Measurements from ENCODE around the gene CCDC106.
A peak's percentile ranks its signal among the peaks of the same experiment; 100 is the strongest.

CCDC106 gene

DNA sequence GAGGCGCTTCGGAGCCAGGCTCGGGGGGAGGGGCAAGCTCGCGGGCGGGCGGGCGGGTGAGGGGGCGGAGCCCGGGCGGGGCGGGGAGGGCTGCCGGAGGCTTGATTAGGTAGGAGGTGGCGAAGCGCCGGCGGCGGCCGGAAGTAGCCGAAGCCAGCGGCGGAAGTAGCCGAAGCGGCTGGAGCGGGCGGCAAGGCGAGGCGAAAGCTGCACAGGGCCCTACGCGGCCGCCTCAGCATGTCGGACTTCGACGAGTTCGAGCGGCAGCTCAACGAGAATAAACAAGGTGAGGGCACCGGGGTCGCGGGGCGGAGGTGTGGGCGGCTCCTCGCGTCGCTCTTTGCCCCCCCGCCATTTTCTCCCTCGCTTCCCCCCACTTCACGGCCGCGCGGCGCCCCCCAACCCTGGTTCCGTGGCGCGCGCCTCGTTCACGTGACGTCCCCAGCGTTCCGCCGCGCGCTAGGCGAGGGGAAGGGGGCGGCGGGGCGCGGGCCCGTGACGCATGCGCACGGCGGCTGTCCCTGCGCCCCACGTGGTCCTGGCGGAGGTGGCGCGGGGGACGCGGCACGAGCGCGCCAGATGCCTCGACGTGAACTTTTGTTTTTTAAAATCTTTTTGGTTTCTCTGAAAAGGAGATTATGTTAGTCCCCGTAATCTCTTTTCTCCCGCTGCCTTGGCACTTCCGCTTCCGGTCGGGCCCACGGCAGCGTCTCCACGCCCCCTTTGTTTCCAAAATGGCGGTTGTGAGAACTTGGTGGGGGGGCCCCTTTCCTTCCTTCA, 7.0 kb downstream of the CCDC106 start, which contains the start of gene U2AF2:
Gene U2AF2 (plus strand): TSS at position 168 of the 780 bp plus-strand sequence. CDS start 70 bp downstream, at position 238.
- TF ChIP-seq POLR2A (IDR thresholded peaks at IDR 0.05; ENCODE audit: low read depth, low read length) (peak; percentile 87), POU2F2 (IDR thresholded peaks at IDR 0.05; ENCODE audit: low read depth, low read length) (no peak), POLR2AphosphoS5 (IDR thresholded peaks at IDR 0.05; ENCODE audit: low read depth, low read length) (peak; percentile 89), SPI1 (IDR thresholded peaks at IDR 0.05; ENCODE audit: low read depth, low read length) (peak; percentile 62), PAX5 (IDR thresholded peaks at IDR 0.05; ENCODE audit: insufficient read depth, low read length, severe bottlenecking) (no peak), TAF1 (IDR thresholded peaks at IDR 0.05; ENCODE audit: low read depth, low read length) (peak; percentile 67)
- DNase-seq (ENCODE audit: insufficient read length, low spot score) (peak; percentile 81), FAIRE-seq (no peak)

DNA sequence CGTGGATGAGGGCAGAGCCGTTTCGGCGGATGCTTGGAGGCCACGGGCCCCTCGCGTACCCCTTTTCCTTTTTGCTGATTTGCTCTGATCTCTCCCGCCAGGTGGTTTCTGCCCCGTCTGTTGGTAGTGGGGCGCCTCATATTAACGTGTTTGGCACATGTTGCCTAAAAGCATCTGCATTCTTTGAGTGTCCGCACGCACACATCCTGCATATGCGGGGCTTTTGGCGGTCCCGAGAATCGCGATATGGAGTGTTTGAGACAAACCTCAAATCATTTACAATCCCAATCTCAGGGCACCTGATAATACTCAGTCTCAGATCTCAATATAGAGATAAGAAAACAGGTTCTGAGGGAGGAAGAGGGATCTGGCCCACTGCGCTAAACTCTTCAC, 7.6 kb downstream of the CCDC106 start:
- TF ChIP-seq POLR2A (IDR thresholded peaks at IDR 0.05; ENCODE audit: low read depth, low read length) (no peak), PAX5 (IDR thresholded peaks at IDR 0.05; ENCODE audit: insufficient read depth, low read length, severe bottlenecking) (no peak), SPI1 (IDR thresholded peaks at IDR 0.05; ENCODE audit: low read depth, low read length) (no peak), POU2F2 (IDR thresholded peaks at IDR 0.05; ENCODE audit: low read depth, low read length) (0 out of 2 replicates have a peak, but pooled peaks have one; percentile 20), TAF1 (IDR thresholded peaks at IDR 0.05; ENCODE audit: low read depth, low read length) (peak; percentile 67; the same call in 1 of the 2 replicates), POLR2AphosphoS5 (IDR thresholded peaks at IDR 0.05; ENCODE audit: low read depth, low read length) (no peak)
- FAIRE-seq (no peak), DNase-seq (ENCODE audit: insufficient read length, low spot score) (no peak)

- TF ChIP-seq TAF1 (IDR thresholded peaks at IDR 0.05; ENCODE audit: low read depth, low read length) (no peak), POU2F2 (IDR thresholded peaks at IDR 0.05; ENCODE audit: low read depth, low read length) (no peak)
- FAIRE-seq = no peak
- no peak for DNase-seq (ENCODE audit: insufficient read length, low spot score)
These were observed 8.5 kb downstream of the CCDC106 start for GRCh38 chr19:55656552-55656951.

DNA sequence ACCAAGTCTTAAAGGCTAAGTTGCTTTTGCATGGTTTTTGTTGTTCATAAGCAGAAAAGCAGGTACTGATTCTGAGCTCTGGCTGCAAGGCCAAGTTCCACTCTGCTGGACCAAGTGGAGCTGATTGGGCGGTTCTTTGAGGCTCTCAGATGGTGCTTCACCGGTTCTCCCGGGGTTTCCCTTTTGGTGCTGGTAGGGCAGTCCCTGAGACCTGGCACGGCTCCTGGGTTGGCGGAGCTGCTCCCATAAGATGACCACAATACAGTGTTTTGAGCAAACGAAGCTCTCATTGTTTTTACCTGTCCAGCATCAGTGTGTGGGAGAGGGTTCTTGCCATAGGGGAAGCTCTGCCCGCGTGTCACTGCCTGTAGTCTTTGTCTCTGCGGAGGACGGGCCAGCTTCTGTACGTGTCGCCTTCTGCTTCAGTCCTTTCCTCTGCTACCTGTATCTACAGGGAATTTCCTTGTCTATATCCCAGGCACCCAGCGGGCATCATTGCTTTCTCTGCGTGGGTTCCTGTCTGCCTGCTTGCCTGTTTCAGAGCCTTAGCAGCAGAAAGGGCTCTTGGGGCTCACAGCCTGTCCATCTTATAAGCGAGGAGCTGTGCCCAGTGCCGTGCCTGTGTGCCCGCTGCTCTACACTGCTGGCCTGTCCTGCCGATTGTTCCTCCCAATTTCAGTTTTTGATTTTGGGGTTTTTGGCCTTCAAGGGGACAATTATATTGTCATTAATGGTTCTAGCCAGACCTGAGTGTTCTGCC, 9.2 kb downstream of the CCDC106 start:
- DNase-seq (ENCODE audit: insufficient read length, low spot score) (no peak), FAIRE-seq (peak; percentile 47)
- TF ChIP-seq POLR2AphosphoS5 (IDR thresholded peaks at IDR 0.05; ENCODE audit: low read depth, low read length) = 0 out of 2 replicates have a peak, but pooled peaks have one; percentile 45
- no peak for TF ChIP-seq POU2F2 (IDR thresholded peaks at IDR 0.05; ENCODE audit: low read depth, low read length)
- peak; percentile 22; the same call in 1 of the 2 replicates for TF ChIP-seq POLR2A (IDR thresholded peaks at IDR 0.05; ENCODE audit: low read depth, low read length)

- no peak for DNase-seq (ENCODE audit: insufficient read length, low spot score)
- FAIRE-seq = no peak
- TF ChIP-seq POLR2A (IDR thresholded peaks at IDR 0.05; ENCODE audit: low read depth, low read length) = no peak
- TF ChIP-seq POU2F2 (IDR thresholded peaks at IDR 0.05; ENCODE audit: low read depth, low read length) = no peak
- no peak for TF ChIP-seq TAF1 (IDR thresholded peaks at IDR 0.05; ENCODE audit: low read depth, low read length)
- no peak for TF ChIP-seq PAX5 (IDR thresholded peaks at IDR 0.05; ENCODE audit: insufficient read depth, low read length, severe bottlenecking)
- no peak for TF ChIP-seq SPI1 (IDR thresholded peaks at IDR 0.05; ENCODE audit: low read depth, low read length)
- TF ChIP-seq POLR2AphosphoS5 (IDR thresholded peaks at IDR 0.05; ENCODE audit: low read depth, low read length) = no peak
These were observed 10.9 kb downstream of the CCDC106 start for GRCh38 chr19:55658846-55659459.

DNA sequence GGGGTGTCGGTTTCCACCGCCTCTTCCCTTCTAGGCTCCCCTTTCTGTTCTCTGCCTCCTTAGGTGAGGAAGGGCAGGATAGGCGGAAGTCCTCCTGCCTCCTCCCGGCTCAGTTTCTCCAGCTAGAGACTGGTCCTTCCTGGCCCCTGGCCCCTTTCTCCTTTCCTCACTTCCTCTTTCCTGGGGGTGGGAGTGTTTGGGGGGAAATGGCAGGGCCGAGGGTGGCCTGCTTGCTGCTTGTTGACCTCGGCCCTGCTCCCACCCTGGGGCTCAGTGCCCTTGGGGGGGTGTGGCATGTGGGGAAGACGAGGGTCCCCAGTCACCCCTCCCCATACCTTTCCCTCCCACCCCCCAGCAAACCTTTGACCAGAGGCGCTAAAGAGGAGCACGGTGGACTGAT, 11.8 kb downstream of the CCDC106 start:
- TF ChIP-seq POLR2A (IDR thresholded peaks at IDR 0.05; ENCODE audit: low read depth, low read length) = no peak
- TF ChIP-seq POLR2AphosphoS5 (IDR thresholded peaks at IDR 0.05; ENCODE audit: low read depth, low read length) = no peak
- TF ChIP-seq TAF1 (IDR thresholded peaks at IDR 0.05; ENCODE audit: low read depth, low read length) = no peak
- no peak for TF ChIP-seq PAX5 (IDR thresholded peaks at IDR 0.05; ENCODE audit: insufficient read depth, low read length, severe bottlenecking)
- peak; percentile 61 for TF ChIP-seq SPI1 (IDR thresholded peaks at IDR 0.05; ENCODE audit: low read depth, low read length)
- TF ChIP-seq POU2F2 (IDR thresholded peaks at IDR 0.05; ENCODE audit: low read depth, low read length) = no peak

GRCh38 chr19:55660404-55660803, 12.4 kb downstream of the CCDC106 start:
- TF ChIP-seq POLR2AphosphoS5 (IDR thresholded peaks at IDR 0.05; ENCODE audit: low read depth, low read length) (no peak), SPI1 (IDR thresholded peaks at IDR 0.05; ENCODE audit: low read depth, low read length) (no peak), PAX5 (IDR thresholded peaks at IDR 0.05; ENCODE audit: insufficient read depth, low read length, severe bottlenecking) (no peak), POU2F2 (IDR thresholded peaks at IDR 0.05; ENCODE audit: low read depth, low read length) (no peak), POLR2A (IDR thresholded peaks at IDR 0.05; ENCODE audit: low read depth, low read length) (no peak), TAF1 (IDR thresholded peaks at IDR 0.05; ENCODE audit: low read depth, low read length) (no peak)
- FAIRE-seq = no peak
- no peak for DNase-seq (ENCODE audit: insufficient read length, low spot score)

More for the DNA sequence above, 11.8 kb downstream of the CCDC106 start:
- no peak for DNase-seq (ENCODE audit: insufficient read length, low spot score)
- no peak for FAIRE-seq

GRCh38 chr19:55660991-55661390, 13.0 kb downstream of the CCDC106 start:
- TF ChIP-seq POLR2AphosphoS5 (IDR thresholded peaks at IDR 0.05; ENCODE audit: low read depth, low read length) (no peak), POU2F2 (IDR thresholded peaks at IDR 0.05; ENCODE audit: low read depth, low read length) (no peak), POLR2A (IDR thresholded peaks at IDR 0.05; ENCODE audit: low read depth, low read length) (no peak), TAF1 (IDR thresholded peaks at IDR 0.05; ENCODE audit: low read depth, low read length) (no peak), SPI1 (IDR thresholded peaks at IDR 0.05; ENCODE audit: low read depth, low read length) (no peak), PAX5 (IDR thresholded peaks at IDR 0.05; ENCODE audit: insufficient read depth, low read length, severe bottlenecking) (no peak)
- DNase-seq (ENCODE audit: insufficient read length, low spot score) = no peak
- FAIRE-seq = no peak

- DNase-seq (ENCODE audit: insufficient read length, low spot score) (no peak), FAIRE-seq (no peak)
- TF ChIP-seq PAX5 (IDR thresholded peaks at IDR 0.05; ENCODE audit: insufficient read depth, low read length, severe bottlenecking) = no peak
- TF ChIP-seq POU2F2 (IDR thresholded peaks at IDR 0.05; ENCODE audit: low read depth, low read length) = no peak
These were observed 13.8 kb downstream of the CCDC106 start for GRCh38 chr19:55661826-55662225.

Data from GM12891 (cell line).